ENCODE results near the gene DAB2IP.
"Not testable (repeated sequence)": the region's sequence is repeated elsewhere in the genome, so short reads cannot be mapped to it uniquely, and the experiment has no call there.

The DAB2IP gene

DNA sequence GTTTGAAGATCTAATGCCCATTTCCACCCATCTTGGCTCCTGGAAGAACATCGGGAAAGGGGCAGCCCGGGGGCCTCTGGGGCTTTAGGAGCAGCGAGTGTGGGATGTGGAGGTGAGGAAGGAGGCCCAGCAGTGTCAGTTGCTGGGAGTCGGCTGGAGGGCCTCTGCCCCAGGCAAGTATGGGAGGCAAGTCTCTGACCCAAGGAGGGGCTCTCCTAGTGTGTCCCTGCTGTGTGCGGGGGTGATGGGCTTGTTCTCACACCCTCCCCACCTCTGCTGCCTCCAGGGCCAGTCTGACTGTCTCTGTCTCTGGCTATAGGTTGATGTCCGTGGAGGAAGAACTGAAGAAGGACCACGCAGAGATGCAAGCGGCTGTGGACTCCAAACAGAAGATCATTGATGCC lies 129.7 kb downstream of the DAB2IP start:
- no peak for DNase-seq

DNA sequence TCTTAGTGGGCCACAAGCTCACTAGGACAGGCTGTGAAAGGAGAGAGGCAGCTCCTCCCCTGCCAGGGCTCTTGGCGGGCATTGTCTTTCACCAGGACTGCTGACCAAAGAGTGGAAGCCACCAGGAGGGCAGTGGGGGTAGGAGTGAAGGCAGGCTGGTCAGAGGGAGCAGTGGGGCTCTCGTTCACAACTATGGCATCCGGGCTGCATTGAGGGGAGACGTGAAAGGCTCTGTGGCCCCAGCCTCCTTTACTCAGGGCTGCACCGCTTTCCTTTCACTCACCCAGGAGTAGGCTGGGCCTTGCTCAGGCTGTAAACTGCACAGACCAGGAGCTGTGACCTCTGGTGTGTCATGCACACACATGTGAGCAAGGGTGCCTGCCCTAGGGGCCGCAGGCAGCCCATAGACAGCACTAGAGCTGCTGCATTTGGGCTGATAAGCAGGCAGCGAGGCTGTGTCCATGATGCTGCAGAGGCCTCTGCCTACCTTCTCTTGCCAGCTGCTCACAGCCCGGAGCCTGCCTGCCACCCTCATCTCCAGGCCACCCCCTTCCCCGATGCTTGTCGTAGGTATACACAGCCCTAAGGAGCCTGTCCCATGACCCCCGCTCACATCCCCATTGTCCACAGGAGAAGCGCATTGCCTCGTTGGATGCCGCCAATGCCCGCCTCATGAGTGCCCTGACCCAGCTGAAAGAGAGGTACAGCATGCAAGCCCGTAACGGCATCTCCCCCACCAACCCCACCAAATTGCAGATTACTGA lies 130.4 kb downstream of the DAB2IP start:
- no peak for DNase-seq

DNA sequence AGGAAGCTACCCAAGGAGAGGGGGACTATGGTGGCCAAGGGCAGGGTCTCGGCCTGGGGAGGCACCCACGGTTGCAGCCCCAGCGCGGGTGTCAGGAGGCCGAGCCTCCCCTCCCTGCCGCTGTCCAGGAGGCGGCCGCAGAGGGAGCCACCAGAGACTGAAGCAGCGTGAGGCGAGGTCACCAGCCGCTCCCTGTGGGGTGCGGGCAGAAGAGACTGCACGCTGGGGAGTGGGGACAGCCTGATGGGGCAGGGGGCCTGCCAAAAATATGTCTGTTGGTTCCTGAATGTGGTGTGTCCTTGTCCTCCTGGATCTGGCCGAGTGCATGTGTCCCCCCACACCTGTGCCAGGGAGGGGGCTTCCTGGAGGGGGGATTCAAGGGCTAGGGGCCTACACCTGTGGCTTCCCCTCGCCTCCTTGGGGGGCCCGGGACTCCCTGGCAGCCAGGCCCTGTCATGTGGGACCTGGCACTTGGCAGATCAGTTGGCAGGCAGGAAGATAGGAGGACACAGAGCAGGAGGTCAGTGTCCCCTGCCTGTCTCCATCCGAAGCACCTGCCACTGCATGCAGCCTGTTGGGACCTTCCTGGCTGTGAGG lies 131.2 kb downstream of the DAB2IP start:
- DNase-seq, result no peak

DNA sequence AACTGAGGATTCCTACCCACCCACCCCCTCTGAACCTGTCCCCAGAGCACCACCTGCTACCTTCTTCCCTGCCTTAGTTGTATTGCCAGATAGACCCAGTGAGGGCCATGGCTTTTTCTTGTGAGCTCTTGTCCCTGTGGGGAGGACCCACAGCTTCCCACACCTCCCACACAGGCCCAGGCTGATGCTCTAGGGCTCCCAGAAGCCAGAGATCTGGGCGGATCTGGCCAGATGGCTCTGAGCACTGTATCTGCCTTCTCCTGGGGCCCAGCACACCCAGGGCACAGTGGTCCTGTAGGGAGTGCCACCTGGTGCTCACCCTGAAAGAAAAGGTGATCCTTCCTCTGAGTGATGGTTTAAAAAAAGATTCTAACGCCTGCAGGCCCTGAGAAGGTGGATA lies 131.7 kb downstream of the DAB2IP start:
- no peak for DNase-seq

DNA sequence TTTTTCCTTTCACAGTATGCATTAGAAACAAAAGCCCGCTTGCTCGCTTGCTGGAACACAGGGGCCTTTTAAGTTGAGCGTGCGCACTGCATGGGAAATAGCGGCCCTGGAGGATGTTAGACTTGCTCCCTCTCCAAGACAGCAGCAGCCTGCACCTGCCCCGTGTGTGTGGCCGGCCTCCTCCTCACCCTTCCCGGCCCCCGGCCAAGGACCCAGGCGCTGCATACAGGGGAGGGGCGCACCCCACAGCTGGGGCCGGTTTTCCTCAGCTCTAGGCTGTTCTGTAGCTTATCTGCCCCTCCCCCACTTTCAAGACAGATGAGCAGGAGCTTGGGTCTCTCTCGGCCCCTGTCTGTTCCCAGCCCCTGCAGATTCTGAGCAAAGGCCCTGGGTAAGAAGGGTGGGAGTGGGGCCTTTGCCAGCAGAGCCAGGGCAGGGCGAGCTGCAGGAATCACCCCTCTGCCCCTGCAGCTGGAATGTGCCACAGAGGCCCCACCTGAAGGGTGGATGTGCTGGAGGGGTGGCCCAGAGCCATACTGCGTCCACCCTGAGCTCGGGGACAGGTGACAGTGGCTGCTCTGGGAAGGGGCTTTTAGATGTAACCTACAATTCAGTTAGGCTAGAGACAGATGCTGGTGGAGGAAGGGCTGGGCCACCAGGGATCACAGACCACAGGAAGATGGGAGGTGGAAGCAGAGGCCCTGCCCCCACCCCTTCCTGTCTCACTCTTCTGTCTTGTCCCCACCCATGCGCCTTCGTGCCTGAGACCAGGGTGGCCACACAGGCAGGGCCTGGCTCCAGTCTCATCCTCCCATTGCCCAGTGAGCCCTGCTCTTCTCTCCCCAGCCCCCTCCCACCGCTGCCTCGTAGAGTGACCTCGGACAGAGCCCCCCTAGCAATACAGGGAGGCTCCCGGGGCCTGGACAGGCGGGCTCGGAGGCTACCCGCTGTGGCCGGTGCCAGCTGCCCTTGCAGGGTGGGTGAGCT lies 132.4 kb downstream of the DAB2IP start:
- no peak for DNase-seq

DNA sequence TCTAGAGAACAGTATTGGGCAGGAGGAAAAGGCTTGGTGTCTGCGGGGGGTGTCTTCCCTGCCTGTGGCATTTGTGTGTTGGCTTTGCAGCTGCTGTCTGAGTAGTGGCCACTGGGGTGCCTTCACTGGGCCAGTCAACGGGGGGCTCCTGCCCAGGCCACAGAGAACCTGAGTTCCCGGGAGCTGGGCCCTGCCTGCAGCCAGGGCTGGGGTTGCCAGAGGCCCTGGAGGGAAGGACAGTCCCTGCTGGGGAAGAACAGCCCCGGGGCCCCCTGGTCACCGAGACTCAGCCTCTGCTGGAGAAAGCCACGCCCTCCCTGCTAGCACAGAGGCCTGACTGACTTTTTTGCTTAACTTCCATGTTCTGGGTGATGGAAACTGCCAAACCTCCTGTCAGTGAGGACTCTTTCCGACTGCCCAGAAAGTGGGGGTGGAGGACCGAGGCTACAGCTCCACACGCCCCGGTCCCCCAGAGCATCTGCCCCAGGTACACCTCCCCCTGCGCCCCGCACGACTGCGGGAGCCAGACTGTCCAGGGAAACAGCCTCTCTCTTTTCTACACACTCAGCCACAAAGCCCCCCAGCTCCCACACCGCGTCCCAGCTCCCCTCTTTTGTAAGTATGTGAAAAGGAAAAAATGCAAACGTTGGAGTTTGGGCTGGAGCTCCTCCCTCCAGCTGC lies 133.4 kb downstream of the DAB2IP start:
- DNase-seq, result no peak

DNA sequence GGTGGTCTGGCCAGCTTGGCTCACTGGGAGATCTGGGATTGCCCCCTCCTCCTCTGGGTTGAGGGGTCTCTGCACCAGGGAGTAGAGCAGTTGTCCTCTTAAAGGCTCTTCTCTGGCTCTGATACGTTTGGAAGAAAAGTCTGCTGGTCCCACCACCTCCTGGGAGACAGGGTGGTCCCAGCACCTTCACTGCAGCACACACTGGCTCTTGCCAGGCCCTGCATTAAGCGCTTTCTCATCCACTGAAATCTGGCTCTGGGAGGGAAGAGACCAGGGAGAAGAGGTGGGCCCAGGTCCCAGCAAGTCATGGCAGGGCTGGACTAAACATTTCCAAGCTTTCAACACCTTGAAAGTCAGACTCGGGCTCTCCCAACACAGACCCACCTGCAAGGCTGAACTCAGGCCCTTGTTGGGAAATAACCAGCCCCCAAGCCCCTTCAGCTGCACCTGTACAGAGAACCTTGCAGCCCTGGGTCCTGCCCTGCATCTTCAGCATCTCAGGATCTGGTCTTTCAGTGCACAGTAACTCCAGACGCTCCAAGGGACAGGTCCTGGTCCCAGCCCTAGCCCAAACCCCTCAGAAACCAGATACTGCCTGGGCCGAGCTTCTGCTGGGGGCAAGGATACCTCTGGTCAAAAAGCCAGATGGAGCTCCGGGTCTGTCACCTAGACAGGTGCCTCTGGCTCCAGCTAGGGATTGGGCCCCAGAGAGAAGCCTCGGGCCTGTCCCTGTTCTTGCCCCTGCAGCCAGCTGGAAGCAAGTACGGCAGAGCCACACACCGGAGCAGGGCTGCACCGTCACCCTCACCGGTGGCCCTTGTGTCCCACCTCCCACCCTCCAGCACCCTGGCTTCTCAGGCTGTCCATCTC lies 134.5 kb downstream of the DAB2IP start:
- no peak for DNase-seq

DNA sequence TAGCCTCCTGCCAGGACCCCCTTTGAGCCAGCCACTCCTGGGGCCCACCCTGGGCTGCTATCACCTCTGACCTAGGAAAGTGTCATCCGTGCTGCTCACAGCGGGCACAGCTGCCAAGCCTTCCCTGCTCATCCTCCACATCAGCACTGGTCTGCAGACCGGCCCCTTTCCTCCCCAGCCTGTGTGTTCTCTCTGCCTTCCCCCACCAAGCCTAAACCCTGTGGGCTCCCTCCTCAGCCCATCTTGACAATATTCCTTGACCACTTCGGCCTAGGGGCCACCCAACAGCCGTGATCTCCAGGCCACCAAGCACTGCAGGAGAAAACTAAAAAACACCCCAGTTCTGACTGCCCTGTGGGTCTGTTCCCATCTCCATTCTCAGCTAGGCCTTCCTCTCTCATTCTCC lies 135.1 kb downstream of the DAB2IP start:
- DNase-seq, result no peak

DNA sequence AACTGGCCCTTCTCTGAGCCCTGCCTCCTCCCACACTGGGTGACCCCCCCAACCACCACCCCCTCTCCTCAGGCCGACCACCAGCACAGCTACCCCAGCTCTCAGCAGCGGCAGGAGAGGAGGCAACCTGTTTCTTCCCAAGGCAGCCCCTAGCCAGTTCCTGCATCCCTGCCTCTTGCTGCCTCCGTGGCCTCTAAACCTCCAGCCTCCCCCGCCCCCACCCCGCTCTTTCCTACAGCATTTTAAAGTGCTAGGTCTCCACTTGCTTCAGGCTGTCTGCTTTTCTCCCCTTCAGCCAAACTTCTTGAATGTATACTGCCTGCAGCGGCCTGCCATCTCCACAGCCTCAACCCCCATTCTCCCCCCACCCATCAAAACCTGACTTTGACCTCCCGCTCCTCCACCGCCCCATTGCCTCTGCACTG lies 135.6 kb downstream of the DAB2IP start:
- DNase-seq, result no peak

DNA sequence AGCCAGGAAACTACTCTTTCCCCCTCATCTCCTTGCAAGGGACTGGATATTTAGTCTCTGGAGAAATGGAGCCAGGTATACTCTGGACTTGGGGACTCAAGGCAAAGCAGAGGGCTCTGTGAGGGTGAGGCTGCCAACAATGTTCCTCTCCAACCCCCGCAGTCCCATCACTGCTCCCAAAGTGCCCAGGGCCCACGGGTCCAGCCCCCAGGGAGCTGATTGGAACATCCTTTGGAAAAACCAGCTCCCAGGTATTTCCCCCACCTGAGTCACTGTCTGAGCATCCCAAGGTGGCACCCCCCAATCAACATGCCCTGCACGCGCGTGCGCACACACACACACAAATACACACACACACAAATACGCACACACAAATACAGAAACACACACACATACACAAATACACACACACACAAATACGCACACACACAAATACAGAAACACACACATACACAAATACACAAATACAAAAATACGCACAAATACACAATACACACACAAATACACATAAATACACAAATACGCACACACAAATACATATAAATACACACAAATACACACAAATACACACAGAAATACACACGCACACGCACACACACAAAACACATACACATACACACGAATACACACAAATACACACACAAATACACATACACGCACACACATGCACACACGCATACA lies 137.4 kb downstream of the DAB2IP start:
- no peak for DNase-seq

DNA sequence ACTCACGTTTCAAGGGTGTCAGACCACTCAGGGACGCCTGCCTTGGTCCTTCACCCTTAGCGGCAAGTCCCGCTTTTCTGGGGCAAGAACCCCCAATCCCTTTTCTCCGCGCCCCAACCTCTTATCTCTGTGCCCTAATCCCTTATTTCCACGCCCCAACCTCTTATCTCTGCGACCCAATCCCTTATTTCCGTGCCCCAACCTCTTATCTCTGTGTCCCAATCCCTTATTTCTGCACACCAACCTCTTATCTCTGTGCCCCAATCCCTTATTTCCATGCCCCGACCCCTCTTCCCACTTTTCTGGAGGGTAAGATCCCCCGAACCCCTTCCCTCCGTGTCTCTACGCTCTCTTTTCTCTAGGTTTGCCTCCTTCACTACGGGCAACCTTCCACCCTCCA lies 139.4 kb downstream of the DAB2IP start:
- no peak for DNase-seq

DNA sequence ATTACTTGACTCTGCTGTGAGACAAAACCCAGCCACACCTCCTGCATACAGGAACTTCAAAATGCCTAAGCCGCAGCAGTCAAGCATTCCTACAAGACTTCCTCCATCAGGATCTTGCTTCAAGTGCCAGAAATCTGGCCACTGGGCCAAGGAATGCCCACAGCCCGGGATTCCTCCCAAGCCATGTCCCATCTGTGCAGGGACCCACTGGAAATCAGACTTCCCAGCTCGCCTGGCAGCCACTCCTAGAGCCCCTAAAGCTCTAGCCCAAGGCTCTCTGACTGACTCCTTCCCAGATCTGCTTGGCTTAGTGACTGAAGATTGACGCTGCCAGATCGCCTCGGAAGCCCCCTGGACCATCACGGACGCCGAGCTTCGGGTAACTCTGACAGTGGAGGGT lies 141.0 kb downstream of the DAB2IP start:
- not testable (repeated sequence) for DNase-seq

DNA sequence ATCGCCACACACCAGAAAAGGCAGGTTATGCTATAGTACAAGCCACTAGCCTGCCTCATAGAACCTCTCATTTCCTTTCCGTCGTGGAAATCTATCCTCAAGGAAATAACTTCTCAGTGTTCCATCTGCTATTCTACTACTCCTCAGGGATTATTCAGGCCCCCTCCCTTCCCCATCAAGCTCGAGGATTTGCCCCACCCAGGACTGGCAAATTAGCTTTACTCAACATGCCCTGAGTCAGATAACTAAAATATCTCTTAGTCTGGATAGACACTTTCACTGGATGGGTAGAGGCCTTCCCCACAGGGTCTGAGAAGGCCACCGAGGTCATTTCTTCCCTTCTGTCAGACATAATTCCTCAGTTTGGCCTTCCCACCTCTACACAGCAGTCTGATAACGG lies 142.9 kb downstream of the DAB2IP start:
- DNase-seq, result not testable (repeated sequence)

DNA sequence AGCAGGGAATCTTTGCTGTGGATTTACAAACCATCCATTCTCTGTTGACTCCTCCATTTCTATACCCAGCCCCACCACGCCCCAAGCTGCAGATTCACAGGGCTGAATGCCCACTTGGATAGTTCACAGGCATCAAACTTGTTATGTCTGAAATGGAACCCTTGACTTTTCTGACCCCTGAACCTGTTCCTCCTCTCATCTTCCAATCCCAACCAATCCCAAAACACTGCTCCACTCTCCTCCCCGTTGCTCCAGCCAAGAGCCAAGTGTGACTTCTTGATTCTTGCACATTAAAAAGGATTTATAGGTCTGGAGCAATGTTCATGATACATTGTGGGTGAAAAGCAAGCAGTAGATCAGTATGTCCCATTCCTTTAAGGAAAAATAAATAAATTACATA lies 145.6 kb downstream of the DAB2IP start:
- DNase-seq, result no peak

DNA sequence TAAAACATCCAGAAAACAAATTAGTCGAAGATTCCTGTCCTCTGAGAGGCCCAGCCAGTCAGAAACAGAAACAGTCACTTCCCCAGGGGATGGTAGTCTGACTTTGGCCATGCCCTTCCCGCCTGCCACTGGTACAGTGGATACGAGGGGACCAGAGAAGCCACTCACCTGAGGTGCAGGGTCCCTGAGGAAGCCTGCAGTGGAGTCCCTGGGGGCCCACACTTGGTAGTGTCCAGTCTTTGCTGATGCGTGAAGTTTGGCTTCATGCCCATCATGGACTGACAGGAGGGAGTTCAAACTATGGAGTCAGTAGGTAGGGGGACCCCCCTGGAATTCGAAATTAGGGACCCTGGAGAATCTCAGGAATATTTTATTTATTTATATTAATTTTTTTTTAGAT lies 147.5 kb downstream of the DAB2IP start:
- DNase-seq, result no peak

DNA sequence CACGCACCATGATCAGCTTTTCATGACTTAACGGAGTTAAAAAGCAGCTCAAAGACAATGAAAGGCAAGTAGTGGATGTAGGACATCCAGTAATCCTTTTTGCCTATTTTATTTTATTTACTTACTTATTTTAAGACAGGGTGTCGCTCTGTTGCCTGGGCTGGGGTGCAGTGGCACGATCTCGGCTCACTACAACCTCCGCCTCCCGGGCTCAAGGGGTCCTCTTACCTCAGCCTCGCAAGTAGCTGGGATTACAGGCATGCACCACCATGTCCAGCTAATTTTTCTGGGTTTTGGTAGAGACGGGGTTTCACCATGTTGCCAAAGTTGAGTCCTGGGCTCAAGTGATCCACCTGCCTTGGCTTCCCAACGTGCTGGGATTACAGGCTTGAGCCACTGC lies 148.9 kb downstream of the DAB2IP start:
- DNase-seq, result no peak

DNA sequence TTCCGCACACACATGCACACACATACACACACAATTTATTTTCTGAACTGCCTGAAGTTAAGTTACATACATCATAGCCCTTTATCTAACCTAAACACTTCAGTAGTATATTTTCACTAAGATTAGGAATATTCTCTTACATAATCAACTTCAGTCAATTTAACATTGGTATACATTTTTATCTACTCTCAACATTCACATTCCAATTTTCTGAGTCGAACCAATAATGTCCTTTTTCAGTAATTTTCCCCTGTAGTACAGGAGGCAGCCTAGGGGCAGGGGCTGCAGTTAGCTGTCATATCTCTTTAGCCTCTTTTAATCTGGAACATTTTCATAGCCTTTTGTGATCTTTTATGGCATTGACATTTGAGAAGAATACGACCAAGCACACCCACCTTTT lies 150.1 kb downstream of the DAB2IP start:
- DNase-seq, result no peak

DNA sequence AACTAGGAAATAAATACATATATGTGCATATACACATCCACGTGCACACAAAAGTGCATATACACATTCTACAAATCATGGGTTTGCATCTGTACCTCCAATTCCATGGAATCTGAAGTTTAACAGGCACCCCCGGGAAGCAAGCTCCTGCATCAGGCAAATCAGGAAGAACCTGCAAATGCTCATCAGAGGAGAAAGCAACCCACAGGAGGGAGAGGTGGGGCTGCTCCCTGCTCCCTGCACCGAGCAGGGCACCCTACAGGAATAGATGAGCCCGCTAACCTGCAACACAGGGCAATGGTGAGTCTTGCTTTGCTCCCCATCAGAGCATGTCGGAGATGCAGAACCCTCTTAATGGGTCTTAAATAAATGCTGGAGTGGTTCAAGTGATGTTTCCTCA lies 151.3 kb downstream of the DAB2IP start:
- no peak for DNase-seq

DNA sequence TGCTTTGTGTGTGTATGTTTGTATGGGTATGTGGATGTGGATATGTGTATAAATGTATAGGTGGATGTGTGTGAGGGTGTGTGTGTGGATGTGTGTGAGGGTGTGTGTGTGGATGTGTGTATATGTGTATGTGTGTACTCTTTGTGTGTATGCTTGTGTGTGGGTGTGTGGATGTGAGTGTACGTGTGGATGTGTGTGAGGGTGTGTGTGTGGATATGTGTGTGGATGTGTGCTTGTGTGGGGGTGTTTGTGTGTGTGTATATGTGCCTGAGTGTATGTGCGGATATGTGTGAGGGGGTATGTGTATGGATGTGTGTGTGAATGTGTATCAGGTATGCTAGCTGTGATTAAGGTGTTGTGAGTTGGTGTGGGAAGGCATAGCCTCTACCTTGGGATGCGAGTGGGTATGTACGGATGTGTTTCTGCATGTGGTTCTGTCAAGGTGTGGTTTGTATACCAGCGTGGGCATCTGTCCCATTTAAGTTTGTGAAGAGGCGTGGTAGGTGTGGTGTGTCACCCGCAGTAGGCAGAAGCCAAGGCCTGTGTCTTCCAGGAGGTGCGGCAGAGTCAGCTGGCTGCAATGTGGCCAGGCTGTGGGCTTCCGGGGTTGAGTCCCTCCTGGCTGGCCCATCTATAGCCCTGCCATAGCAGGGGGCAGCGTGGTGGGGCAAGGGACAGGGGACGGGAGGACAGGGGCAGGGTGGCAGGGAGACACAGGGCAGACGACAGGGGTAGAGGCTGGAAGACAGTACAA lies 155.8 kb downstream of the DAB2IP start:
- no peak for DNase-seq

DNA sequence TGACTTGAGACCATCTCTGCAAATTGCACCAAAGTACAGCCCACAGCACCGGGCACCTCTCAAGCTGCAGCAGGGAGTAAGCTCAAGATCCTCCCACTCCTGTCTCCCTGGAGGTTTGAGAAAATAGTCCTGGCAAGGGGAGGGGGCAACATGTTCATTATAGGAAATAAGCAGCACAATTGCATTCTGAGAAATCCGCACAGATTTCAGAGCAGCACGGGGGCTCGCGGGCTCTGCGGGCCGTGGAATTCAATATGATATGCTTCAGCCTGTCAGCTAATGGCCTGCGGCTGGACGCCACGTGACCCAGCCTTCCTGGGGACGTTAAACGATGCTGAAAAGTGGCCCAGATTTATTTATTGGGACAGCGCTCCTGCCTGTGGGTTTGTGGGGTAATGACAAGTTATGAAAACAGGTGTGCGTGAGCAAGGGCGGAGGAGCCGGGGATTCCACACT lies 156.4 kb downstream of the DAB2IP start:
- no peak for DNase-seq

DNA sequence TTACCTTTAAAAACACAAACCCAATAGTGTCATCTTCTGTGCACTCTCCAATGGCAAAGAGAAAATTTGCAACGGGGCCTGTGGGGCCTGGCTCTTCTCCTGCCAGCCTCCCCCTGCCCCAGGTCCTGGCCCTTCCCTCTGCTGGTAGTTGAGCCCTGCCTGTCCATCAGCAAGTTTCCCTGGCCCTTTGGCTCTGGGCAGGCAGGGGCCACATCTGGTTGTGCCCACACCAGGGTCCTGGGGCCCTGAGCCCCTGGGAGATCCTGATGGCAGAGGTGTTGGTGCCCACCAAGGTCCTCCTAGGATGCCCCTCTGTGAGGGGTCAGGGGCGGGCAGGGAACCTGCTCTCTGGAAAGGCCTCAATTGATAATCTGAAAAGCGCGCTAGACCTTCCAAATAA lies 157.3 kb downstream of the DAB2IP start:
- DNase-seq, result no peak

Measured in 8988T (cell line).